HEK293T (cell line): ENCODE measurements around the gene HOXC5.

Source experiments
- ARNT ChIP-seq: fragments of 450-650 bp; IDR thresholded peaks from 2 replicates; pipeline ENCODE4 v1.6.1; 2017; ENCODE audit warnings: mild to moderate bottlenecking
- BHLHE40 ChIP-seq: fragments of 450-650 bp; IDR thresholded peaks from 2 replicates; pipeline ENCODE4 v1.6.1; 2016; ENCODE audit warnings: mild to moderate bottlenecking, moderate library complexity, borderline replicate concordance
- FOXA1 ChIP-seq: fragments of 450-650 bp; IDR thresholded peaks from 2 replicates; pipeline ENCODE4 v1.6.1; 2016; ENCODE audit warnings: mild to moderate bottlenecking
- FOXK2 ChIP-seq: fragments of 450-650 bp; IDR thresholded peaks from 2 replicates; pipeline ENCODE4 v1.6.1; 2016; ENCODE audit warnings: mild to moderate bottlenecking
- L3MBTL2 ChIP-seq: fragments of 450-650 bp; conservative IDR thresholded peaks from 2 replicates; pipeline ENCODE4 v1.6.1; 2016; ENCODE audit warnings: mild to moderate bottlenecking
- NFRKB ChIP-seq: fragments of 450-650 bp; IDR thresholded peaks from 2 replicates; pipeline ENCODE4 v1.6.1; 2016; ENCODE audit warnings: mild to moderate bottlenecking, moderate library complexity
- PKNOX1 ChIP-seq: fragments of 450-650 bp; IDR thresholded peaks from 2 replicates; pipeline ENCODE4 v1.6.1; 2016
- SP1 ChIP-seq: fragments of 450-650 bp; IDR thresholded peaks from 2 replicates; pipeline ENCODE4 v1.6.1; 2017
- SUZ12 ChIP-seq: fragments of 450-650 bp; IDR thresholded peaks from 2 replicates; pipeline ENCODE4 v1.6.1; 2016; ENCODE audit warnings: mild to moderate bottlenecking
- ZNF384 ChIP-seq: fragments of 450-650 bp; IDR thresholded peaks from 2 replicates; pipeline ENCODE4 v1.6.1; 2016

GRCh38 chr12:54058128-54058768 is 25.4 kb downstream of the HOXC5 start:
- TF ChIP-seq SP1, result no peak
- TF ChIP-seq FOXK2, result no peak
- no peak for TF ChIP-seq BHLHE40
- TF ChIP-seq L3MBTL2, result no peak
- TF ChIP-seq PKNOX1, result no peak
- no peak for TF ChIP-seq ZNF384
- TF ChIP-seq SUZ12, result no peak
- no peak for TF ChIP-seq NFRKB
- no peak for TF ChIP-seq FOXA1
- TF ChIP-seq ARNT, result no peak
